Limb (tissue), 2 donors: Measurements from ENCODE around the gene DYNLT1.
"Not testable (repeated sequence)": the region's sequence is repeated elsewhere in the genome, so short reads cannot be mapped to it uniquely, and the experiment has no call there.

Source experiments
- DNase-seq, 2 donors: peaks; one replicate each; pipeline ENCODE4 v3.0.0-alpha.2; 2016; ENCODE audit errors: extremely low spot score in 2 of 2

The DYNLT1 gene

DNA sequence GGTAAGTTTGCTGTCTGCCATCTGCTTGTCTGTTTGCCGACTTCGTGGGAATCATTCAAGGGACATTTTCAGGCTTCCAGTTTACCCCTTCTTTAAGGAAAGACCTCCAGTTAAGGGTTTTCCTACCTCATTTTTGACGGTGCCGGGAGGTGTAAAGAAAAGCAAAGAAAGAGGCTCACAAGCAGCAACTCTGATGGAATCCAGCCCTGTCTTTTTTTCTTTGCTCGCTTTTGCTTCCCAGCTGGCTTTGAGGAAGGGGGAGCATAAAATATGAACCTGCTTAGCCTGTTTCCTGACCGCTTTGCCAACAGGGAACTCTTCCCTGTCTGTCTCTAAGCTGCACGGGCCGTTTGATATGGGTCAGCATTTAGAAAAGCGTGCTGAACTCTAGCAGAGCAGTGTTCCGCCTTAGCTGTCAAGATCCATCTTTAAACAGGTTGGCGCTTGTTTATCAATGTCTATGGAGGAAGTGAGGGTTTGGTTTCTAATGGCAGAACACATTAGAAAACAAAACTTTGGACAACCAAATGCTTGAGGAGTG, 19.2 kb upstream of the DYNLT1 start:
- DNase-seq = no peak

DNA sequence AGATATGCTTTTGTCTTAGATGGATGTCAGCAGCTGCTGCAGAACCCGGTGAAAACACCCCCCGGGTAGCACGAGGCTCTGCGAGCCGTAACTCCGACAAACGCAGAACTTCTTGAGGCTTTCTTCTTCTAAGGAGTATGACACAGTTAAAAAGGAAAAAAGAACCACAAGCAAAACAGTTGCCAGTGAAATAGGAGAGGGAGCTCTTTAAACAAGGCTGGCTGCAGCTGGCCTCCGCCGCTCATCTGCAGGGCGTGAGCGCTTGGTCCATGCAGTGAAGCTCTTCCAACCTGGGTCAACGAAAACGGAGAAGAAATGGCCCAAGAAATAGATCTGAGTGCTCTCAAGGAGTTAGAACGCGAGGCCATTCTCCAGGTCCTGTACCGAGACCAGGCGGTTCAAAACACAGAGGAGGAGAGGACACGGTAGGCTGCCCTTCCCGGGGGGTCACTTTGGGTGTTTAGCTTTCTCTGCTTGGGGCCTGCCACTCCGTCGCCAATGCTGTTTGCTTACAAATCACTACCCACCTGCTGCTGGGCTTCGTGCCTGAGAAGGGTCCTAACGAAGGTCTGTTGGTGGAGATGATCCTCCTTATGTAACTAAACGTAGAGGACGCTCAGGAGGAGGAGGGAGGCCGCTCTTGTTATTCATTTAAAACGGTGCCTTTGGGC, 18.5 kb upstream of the DYNLT1 start:
- peak; percentile 56 to 71 for DNase-seq

DNA sequence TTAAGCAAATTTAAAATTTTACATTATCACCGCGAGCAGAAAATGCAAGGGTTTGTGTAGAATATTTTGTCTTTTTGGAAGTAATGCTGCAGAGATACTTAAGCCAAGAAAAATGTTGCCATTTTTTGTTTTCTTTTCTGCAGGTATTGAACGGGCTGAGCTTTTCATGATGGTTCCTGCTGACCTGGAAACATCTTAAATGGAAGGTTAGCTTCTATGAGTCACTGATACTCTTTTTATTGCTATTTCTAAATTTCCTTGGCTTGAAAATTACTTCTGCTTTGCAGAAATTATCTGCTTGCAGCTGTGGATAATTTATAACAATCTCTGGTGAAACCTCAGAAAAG, 18.0 kb upstream of the DYNLT1 start:
- no peak for DNase-seq

DNA sequence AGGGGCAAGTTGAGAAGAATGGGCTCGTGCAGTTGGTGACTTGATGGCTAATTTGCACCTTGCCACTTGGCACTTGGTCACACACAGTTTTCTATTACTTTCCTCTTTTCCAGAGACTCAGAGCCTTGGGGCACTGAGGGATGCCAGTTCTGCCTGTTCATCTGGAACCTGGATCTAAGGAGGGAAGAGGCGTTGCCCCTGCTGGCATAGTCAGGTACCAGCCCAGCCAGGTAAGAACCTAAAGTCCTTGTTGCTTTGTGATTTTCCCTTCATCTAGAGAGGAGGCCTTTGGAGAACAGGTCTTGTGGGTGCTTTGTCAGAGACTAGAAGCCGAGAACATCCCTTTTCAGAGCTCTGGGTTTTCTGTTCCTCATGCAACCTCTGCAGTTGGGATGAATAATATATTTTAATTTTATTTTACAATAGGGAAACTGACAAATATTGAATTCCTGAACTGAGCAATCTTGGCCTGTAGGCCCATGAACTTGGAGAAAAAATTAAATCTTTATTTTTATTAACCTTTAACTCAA, 16.7 kb upstream of the DYNLT1 start:
- no peak for DNase-seq

DNA sequence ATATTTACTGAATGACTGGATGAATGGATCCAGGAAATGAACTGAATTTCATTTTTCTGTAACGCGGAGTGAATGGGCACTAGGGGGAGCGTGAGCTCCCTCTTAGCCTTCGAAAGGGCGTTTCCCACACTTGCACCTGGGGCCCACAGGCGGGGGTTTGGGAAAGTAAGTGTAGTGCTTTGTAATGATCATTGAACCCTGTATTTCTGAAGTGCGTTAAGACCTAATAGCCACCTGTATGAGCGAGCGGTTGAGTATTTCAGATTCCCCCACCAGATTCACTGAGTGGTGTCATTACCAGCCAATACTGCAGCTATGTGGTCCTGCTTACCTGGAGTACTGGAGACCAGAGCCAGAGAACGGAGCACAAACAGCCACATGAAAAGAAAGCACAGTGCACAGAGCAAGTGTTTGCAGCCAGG, 15.8 kb upstream of the DYNLT1 start:
- no peak for DNase-seq

DNA sequence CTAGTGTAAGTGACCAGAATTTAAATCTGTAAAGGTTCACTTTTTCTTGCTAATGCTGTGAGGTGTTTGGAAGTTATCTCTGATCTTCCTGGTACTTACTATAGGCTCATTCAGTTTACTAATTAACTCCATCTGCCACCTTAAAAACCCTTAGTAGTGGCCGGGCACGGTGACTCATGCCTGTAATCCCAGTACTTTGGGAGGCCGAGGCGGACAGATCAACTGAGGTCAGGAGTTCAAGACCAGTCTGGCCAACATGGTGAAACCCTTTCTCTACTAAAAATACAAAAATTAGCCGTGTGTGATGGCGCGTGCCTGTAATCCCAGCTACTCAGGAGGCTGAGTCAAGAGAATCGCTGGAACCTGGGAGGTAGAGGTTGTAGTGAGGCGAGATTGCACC, 12.4 kb upstream of the DYNLT1 start:
- not testable (repeated sequence) for DNase-seq

DNA sequence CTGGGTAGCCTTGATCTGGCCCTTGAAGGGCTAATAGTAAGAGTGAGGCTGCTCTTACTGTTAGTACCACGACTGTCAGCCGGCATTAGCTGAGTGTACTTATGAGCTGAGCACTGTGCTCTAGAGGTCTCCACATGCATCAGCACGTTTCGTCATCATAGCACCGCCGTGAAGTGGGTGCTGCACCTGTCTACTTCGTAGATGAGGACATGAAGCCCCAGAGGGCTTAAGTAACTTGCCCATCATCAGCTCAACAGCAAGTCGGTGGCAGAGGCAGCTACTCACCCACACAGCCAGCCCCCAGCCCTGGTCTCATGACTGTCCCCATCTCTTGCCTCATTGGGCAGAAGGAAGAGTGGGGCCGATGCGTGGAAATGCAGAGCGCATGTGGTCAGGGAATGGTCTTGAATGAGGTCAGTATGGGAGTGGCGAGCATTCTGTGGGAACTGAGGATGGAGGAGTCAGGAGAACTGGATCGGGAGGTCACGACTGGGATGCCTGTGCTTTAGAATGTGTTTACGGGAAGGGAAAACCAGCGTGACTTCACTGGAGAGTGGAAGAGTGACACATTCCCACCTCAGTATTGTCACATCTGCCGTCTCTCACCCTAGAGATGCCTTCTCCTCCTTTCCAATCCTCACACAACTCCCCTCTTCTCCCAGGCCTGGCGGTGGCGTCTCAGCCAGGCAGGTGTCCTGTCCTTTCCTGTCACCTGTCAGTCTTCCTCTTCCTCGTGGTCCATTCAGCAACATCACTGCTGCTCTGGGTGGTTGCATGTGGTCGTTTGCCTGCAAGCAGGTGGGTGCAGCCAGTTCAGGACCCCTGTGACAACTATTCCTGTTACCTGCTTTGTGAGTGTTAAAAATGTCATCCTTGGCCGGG, 11.3 kb upstream of the DYNLT1 start:
- peak in 1 of 2 donors; percentile 15 for DNase-seq

DNA sequence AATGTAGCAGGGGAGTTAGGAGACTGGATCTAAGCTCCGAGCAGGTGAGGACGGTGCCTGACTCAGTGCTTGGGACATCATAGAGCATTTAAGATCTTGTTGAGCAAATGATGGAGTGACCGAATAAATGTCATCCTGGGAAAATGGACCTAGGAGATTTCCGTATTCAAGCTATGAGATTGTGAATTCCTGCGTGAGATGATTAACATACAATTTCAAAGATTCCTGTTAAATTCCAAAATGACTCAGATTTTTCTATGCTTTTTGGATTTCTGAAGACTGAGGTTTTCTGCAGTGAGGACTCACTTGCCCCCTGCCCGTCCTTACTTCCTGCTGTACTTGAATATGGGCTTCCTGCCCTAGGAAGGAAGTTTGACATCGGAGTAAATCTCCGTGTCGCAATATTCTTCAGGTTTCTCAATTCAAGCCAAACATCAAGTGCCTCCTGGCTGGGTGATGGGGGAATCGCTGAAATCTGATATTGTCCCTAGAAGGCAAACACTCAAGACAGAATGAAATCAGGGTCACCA, 10.5 kb upstream of the DYNLT1 start:
- no peak for DNase-seq

DNA sequence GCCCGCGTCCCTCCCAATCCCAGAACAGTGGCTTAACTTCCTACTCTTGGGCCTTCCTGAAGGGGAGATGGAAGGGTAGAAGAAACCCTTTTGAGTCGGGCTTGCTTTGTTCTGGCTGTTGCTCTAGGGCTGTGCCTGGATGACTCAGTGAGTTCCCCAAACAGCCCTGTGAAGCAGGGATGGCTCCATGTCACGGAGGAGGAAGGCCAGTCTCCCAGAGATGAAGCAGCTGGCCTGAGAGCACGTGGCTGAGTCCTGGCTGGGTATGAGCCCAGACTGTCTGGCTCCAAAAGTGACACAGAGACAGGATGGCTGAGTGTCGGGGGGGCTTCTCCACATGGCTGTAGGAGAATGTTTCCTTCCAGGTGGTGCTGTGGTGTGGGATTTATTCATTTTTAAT, 10.0 kb upstream of the DYNLT1 start:
- DNase-seq = peak in 1 of 2 donors; percentile 44

DNA sequence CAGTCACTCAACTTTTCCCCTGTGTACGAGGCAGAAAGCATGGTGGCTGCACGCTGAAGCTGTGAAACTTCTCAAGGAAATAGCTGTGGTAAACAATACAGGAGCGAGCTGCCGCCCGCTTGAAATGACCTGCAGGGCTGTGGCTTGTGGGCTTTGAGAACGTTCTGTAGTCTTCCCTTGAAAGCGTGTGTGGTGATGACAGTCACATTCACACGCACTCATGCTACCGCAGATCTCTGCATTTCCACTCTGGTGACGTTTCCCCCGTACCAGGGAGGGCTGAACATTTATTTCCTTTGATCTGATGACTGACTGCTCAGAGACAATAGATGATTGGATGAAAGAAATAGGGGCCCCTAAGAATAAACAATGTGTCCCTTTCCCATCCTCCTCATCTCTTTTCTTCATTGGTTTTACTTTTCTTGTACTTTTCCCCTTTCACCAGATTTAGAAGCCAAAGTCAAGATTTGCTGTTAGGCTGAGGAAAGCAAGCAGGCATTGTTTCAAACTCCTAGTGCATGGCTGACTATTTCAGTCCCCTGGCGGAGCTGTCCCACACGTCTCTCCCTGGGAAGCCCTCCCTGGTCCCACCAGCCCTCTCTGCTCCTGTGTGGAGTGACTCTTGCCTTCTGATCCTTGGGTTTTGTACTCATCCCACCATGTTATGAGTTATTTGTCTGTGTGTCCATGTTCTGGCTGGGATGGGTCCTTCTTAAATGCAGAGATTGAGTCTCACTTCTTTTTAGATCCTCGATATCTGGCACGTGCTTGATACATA, 9.2 kb upstream of the DYNLT1 start:
- DNase-seq = no peak

DNA sequence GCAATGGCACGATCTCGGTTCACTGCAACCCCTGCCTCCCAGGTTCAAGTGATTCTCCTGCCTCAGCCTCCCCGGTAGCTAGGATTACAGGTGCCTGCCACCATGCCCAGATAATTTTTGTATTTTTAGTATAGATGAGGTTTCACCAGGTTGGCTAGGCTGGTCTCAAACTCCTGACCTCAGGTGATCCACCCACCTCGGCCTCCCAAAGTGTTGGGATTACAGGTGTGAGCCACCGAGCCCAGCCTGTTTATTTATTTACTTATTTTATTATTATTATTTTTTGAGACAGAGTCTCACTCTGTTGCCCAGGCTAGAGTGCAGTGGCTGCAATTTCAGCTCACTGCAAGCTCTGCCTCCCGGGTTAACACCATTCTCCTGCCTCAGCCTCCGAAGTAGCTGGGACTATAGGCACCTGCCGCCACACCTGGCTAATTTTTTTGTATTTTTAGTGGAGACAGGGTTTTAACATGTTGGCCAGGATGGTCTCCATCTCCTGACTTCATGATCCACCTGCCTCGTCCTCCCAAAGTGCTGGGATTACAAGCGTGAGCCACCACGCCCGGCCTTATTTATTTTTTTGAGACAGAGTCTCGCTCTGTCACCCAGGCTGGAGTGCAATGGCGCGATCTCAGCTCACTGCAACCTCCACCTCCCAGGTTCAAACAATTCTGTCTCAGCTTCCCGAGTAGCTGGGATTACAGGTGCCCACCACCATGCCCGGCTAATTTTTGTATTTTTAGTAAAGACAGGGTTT, 7.6 kb upstream of the DYNLT1 start:
- DNase-seq = not testable (repeated sequence)

DNA sequence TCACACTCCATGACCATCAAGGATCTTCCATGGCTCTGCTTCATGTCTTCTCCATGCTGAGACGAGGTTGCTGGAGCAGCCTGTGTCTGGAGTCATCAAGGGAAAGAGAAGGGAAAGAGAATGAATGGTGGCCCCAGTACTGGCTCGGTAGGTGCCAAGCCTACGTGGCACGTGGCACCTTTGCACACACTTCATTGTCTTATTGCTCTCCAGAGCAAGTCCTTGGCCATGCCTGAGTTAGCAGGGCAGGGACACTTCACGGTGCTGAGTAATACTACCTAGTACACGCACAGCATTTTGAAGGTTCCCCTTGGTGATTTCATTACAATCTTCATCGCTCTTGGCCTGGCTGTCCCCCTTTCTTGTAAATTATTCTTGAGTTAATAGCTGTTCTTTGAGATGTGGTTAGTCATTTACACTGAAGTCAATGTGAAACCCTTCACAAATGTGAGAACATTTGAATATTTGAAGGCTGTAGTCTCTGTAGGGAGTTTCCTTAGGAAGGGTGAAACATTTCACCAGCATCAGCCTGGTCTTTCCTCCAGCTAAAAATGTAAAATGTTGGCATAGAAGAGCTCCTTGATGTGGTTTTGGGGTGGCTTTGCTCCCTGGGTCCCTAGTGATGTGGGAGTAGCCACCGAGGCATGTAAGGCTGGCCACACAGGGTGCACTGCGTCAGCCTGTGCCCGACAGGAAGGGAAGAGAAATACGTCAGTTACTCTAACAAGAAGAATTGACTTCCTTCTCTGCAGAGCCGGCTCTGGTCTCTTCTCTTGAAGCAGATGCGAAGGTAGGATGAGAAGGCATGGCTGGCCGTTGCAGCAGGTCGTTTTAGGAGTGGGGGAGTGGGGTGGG, 5.0 kb upstream of the DYNLT1 start, which contains the start of gene SYTL3:
Gene SYTL3 (plus strand): TSS at position 766 of the 855 bp plus-strand sequence. CDS start 13,215 bp downstream, outside the sequence.
- DNase-seq = no peak

DNA sequence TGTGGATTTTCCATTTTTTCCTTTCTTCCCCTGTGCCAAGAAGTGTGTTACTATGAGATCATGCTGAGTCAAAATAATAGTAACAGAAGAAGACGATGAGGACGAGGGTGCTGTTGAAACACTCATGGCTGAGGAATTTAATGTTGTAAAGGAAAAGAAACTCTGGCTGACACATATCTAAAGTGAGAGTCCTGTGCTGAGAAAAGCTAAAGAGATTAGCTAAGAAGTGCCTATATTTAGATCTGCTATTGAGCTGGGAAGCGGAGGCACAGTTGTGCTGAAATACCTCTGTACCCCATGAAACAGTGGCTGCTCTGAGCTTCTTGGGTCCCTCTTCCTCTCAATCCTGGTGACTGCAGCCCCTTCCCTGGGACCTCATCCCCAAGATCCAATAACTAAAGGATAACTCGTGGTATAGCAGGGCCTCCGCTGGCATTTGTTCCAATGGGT, 4.2 kb upstream of the DYNLT1 start:
- no peak for DNase-seq

DNA sequence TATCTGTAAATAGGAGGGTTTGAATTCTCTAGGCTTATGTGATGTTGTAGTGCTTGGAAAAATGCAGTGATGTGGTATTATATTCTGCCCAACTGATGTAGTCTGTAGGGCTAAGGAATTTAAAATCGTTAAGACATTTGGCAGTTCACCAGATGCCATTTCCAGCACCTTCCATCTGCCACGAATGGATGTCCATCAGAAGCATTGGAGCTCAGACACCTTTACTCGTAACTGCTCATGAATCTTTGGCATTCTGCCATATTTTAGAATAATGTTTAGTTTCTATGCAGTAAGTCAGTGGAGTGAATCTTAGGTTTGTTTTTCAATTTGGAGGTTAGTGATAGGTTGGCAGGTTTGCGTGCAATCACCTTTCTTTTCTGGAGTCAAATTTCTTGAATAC, 3.0 kb upstream of the DYNLT1 start:
- DNase-seq = no peak

DNA sequence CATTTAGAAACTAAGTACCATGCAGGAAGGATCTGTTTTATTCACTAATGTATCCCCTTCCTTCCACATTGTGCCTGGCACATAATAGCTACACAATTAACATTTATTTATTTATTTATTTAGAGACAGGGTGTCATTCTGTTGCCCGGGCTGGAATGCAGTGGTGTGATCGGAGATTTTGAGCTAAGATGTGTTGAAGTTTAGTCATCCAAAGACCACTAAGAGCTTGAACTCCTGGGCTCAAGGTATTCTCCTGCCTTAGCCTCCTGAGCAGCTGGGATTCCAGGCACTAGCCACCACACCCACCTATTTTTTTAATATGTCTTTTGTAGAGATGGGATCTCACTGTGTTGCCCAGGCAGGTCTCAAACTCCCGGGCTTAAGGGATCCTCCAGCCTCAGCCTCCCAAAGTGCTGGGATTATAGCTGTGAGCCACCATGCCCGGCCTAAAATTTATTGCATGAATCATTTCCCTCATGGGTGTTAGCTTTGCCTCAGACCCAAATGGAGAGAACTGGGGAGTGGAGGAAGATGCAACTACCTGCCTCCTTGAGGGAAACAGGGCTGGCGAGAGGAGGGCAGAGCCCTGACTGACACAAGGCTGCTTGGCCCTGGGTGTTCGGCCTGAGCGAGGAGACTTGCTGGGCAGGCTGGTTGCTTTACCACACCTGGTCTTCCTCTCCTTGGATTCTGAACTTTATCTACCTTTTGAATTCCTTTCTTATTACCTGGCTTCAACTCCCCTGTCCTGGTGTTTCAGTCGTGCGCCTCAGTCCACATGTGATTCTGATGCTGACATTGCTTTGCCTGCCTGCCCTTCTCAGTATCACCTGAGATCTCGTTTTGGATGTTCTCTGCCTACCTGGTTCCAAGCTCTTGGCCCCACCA, 1.7 kb upstream of the DYNLT1 start:
- no peak for DNase-seq

DNA sequence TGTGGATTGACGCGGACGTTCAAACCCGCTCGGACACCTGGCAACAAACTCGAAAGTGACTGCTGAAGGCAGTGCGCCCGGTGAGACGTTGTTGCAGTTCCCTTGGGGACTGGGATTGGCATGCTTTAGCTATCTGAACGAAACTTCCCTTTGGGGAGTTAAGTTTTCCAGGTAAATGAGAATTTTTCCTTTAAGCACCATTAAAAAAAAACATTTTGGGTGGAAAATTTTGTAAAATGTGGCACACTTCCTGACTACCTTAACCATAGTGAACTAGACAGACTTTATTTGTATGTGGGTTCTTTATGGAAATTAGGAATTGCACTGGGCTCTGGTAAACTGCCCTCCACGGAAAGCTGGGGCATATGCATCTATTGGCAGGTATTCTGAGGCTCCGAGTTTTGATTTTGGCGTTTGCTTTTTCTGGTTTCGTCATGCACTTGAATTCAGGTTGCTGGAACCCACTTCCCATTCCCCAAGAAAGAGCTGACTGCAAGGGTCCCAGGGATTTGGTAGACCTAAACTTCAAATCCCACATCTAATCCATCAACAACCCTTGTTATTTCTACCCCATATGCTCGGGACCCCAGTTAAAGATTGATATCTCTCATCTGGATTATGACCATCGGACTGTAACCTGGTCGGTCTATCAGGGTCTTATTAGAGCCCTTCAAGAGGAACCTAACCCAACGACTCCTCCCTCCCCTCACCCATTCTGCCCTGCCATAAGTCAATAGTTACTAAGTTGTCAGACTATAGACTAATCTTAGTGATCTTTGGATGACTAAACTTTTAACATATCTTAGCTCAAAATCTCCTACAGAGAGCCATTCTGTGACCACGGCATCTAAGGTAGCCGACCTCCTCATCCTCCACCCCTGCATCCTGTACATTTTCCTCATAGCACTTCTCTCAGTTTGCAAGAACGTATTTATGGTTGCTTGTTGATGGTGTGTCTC, 800 bp upstream of the DYNLT1 start:
- no peak for DNase-seq

DNA sequence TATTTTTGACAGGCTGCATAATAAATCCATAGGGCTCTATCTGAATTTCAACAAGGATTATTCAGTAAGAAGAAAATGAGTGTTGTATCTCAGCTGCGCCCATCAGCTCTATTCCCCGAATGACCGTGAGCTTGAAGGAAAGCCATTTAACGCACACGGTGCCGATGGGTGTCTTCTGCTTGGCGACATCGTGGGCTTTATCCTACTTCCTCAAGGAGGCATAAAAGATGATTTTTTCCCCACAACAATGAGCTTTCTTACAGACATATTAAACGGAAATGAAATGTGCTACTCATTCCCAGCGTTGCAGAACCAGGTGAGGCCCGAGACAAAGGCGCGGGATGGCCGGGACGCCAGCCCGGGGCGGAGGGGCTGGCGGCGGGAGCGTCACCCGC, 710 bp downstream of the DYNLT1 start:
- DNase-seq = no peak
